ENCODE results near the gene HS3ST2.

The HS3ST2 gene

GRCh38 chr16:22886927-22887326 lies 73.0 kb downstream of the HS3ST2 start:
- H3K36me3 ChIP-seq (replicated peaks in 1 of 2; ENCODE audit: control insufficient read depth in 2 of 2, insufficient read depth in 2 of 2, low read length in 2 of 2) = no peaks in the 10 kb centered on the region
- H3K9me3 ChIP-seq (replicated peaks in 1 of 2; ENCODE audit: control insufficient read depth in 2 of 2, insufficient read depth in 1 of 2, low read depth in 1 of 2, low read length in 2 of 2) = no peaks in the 10 kb centered on the region
- no peak for DNase-seq (ENCODE audit: low spot score)
- no peak overlapping the region for H2BK5ac ChIP-seq (ENCODE audit: low read length)
- no peak overlapping the region for H3K4me2 ChIP-seq (ENCODE audit: insufficient read depth, low read length, poor library complexity, severe bottlenecking)
- no peak overlapping the region for H2BK15ac ChIP-seq (ENCODE audit: low read length)
- no peak overlapping the region for H3K27ac ChIP-seq (replicated peaks; ENCODE audit: low read length)
- WGBS, 2 donors (ENCODE audit: extremely low coverage in 2 of 2, insufficient read length in 2 of 2, insufficient replicate concordance in 1 of 2) = no CpG with 5 or more reads among the region's 1 CpG
- H3K4ac ChIP-seq (ENCODE audit: low read length) = no peak overlapping the region
- no peaks in the 10 kb centered on the region for H3K27me3 ChIP-seq (ENCODE audit: control insufficient read depth in 3 of 3, insufficient read depth in 3 of 3, low read depth in 1 of 3, low read length in 3 of 3)
- no peak overlapping the region for H3K23ac ChIP-seq (ENCODE audit: low read depth, low read length, poor library complexity)
- H4K8ac ChIP-seq (ENCODE audit: low read depth, low read length) = no peak overlapping the region
- H2AFZ ChIP-seq (ENCODE audit: low read length) = no peak overlapping the region
- no peak overlapping the region for H3K18ac ChIP-seq (ENCODE audit: low read length)
- H3K14ac ChIP-seq (ENCODE audit: low read length) = no peak overlapping the region
- H3K4me3 ChIP-seq (ENCODE audit: low read length in 2 of 2) = no peak overlapping the region
- H2BK12ac ChIP-seq (ENCODE audit: low read length) = no peak overlapping the region
- H3K9ac ChIP-seq (ENCODE audit: low read depth, low read length, poor library complexity) = no peak overlapping the region
- H3K4me1 ChIP-seq (ENCODE audit: control insufficient read depth in 2 of 2, insufficient read depth in 1 of 2, low read depth in 1 of 2, low read length in 2 of 2) = no peaks in the 10 kb centered on the region
- no peak overlapping the region for H2AK5ac ChIP-seq (ENCODE audit: low read depth, low read length)
- no peak overlapping the region for H4K91ac ChIP-seq (ENCODE audit: low read depth, low read length, poor library complexity)
- H2BK120ac ChIP-seq (ENCODE audit: low read depth, low read length) = no peak overlapping the region
- H3K79me1 ChIP-seq (ENCODE audit: low read depth, low read length) = no peaks in the 10 kb centered on the region

- H3K4me3 ChIP-seq (ENCODE audit: low read length in 2 of 2) = no peak overlapping the region
- no peak overlapping the region for H2BK12ac ChIP-seq (ENCODE audit: low read length)
- no peaks in the 10 kb centered on the region for H3K36me3 ChIP-seq (replicated peaks in 1 of 2; ENCODE audit: control insufficient read depth in 2 of 2, insufficient read depth in 2 of 2, low read length in 2 of 2)
- H3K18ac ChIP-seq (ENCODE audit: low read length) = no peak overlapping the region
- no peak overlapping the region for H3K14ac ChIP-seq (ENCODE audit: low read length)
- H3K4ac ChIP-seq (ENCODE audit: low read length) = no peak overlapping the region
- H3K79me1 ChIP-seq (ENCODE audit: low read depth, low read length) = no peaks in the 10 kb centered on the region
- H3K27ac ChIP-seq (replicated peaks; ENCODE audit: low read length) = no peak overlapping the region
- H2AFZ ChIP-seq (ENCODE audit: low read length) = no peak overlapping the region
- no peak overlapping the region for H4K8ac ChIP-seq (ENCODE audit: low read depth, low read length)
- no peak overlapping the region for H2BK15ac ChIP-seq (ENCODE audit: low read length)
- H3K4me2 ChIP-seq (ENCODE audit: insufficient read depth, low read length, poor library complexity, severe bottlenecking) = no peak overlapping the region
- H3K9ac ChIP-seq (ENCODE audit: low read depth, low read length, poor library complexity) = no peak overlapping the region
- no peaks in the 10 kb centered on the region for H3K4me1 ChIP-seq (ENCODE audit: control insufficient read depth in 2 of 2, insufficient read depth in 1 of 2, low read depth in 1 of 2, low read length in 2 of 2)
- no peak overlapping the region for H3K23ac ChIP-seq (ENCODE audit: low read depth, low read length, poor library complexity)
- no peak overlapping the region for H4K91ac ChIP-seq (ENCODE audit: low read depth, low read length, poor library complexity)
- no peaks in the 10 kb centered on the region for H3K27me3 ChIP-seq (ENCODE audit: control insufficient read depth in 3 of 3, insufficient read depth in 3 of 3, low read depth in 1 of 3, low read length in 3 of 3)
- no peak overlapping the region for H2AK5ac ChIP-seq (ENCODE audit: low read depth, low read length)
- WGBS, 2 donors (ENCODE audit: extremely low coverage in 2 of 2, insufficient read length in 2 of 2, insufficient replicate concordance in 1 of 2) = no CpG with 5 or more reads among the region's 6 CpGs
- DNase-seq (ENCODE audit: low spot score) = no peak
- no peak overlapping the region for H2BK120ac ChIP-seq (ENCODE audit: low read depth, low read length)
- H3K9me3 ChIP-seq (replicated peaks in 1 of 2; ENCODE audit: control insufficient read depth in 2 of 2, insufficient read depth in 1 of 2, low read depth in 1 of 2, low read length in 2 of 2) = no peaks in the 10 kb centered on the region
- H2BK5ac ChIP-seq (ENCODE audit: low read length) = no peak overlapping the region
Observed at GRCh38 chr16:22887445-22887844, 73.5 kb downstream of the HS3ST2 start.

- no peak overlapping the region for H2BK12ac ChIP-seq (ENCODE audit: low read length)
- H3K36me3 ChIP-seq (replicated peaks in 1 of 2; ENCODE audit: control insufficient read depth in 2 of 2, insufficient read depth in 2 of 2, low read length in 2 of 2) = no peaks in the 10 kb centered on the region
- no peaks in the 10 kb centered on the region for H3K79me1 ChIP-seq (ENCODE audit: low read depth, low read length)
- no peaks in the 10 kb centered on the region for H3K9me3 ChIP-seq (replicated peaks in 1 of 2; ENCODE audit: control insufficient read depth in 2 of 2, insufficient read depth in 1 of 2, low read depth in 1 of 2, low read length in 2 of 2)
- H4K91ac ChIP-seq (ENCODE audit: low read depth, low read length, poor library complexity) = no peak overlapping the region
- H3K18ac ChIP-seq (ENCODE audit: low read length) = no peak overlapping the region
- H2BK5ac ChIP-seq (ENCODE audit: low read length) = no peak overlapping the region
- no peak overlapping the region for H2AFZ ChIP-seq (ENCODE audit: low read length)
- H3K23ac ChIP-seq (ENCODE audit: low read depth, low read length, poor library complexity) = no peak overlapping the region
- no peak overlapping the region for H4K8ac ChIP-seq (ENCODE audit: low read depth, low read length)
- H3K9ac ChIP-seq (ENCODE audit: low read depth, low read length, poor library complexity) = no peak overlapping the region
- no peak overlapping the region for H2AK5ac ChIP-seq (ENCODE audit: low read depth, low read length)
- H2BK120ac ChIP-seq (ENCODE audit: low read depth, low read length) = no peak overlapping the region
- no peaks in the 10 kb centered on the region for H3K4me1 ChIP-seq (ENCODE audit: control insufficient read depth in 2 of 2, insufficient read depth in 1 of 2, low read depth in 1 of 2, low read length in 2 of 2)
- H3K4me2 ChIP-seq (ENCODE audit: insufficient read depth, low read length, poor library complexity, severe bottlenecking) = no peak overlapping the region
- no peak overlapping the region for H3K27ac ChIP-seq (replicated peaks; ENCODE audit: low read length)
- WGBS, 2 donors (ENCODE audit: extremely low coverage in 2 of 2, insufficient read length in 2 of 2, insufficient replicate concordance in 1 of 2) = no CpG with 5 or more reads among the region's 4 CpGs
- DNase-seq (ENCODE audit: low spot score) = no peak
- no peak overlapping the region for H2BK15ac ChIP-seq (ENCODE audit: low read length)
- no peak overlapping the region for H3K4ac ChIP-seq (ENCODE audit: low read length)
- H3K4me3 ChIP-seq (ENCODE audit: low read length in 2 of 2) = no peak overlapping the region
- no peaks in the 10 kb centered on the region for H3K27me3 ChIP-seq (ENCODE audit: control insufficient read depth in 3 of 3, insufficient read depth in 3 of 3, low read depth in 1 of 3, low read length in 3 of 3)
- no peak overlapping the region for H3K14ac ChIP-seq (ENCODE audit: low read length)
Observed at GRCh38 chr16:22888791-22889190, 74.8 kb downstream of the HS3ST2 start.

GRCh38 chr16:22890976-22891375 lies 77.0 kb downstream of the HS3ST2 start:
- H3K4me3 ChIP-seq (ENCODE audit: low read length in 2 of 2) = no peak overlapping the region
- no peak overlapping the region for H2AFZ ChIP-seq (ENCODE audit: low read length)
- H3K4ac ChIP-seq (ENCODE audit: low read length) = no peak overlapping the region
- H2BK15ac ChIP-seq (ENCODE audit: low read length) = no peak overlapping the region
- no peak overlapping the region for H3K9ac ChIP-seq (ENCODE audit: low read depth, low read length, poor library complexity)
- no peak overlapping the region for H3K23ac ChIP-seq (ENCODE audit: low read depth, low read length, poor library complexity)
- WGBS, 2 donors (ENCODE audit: extremely low coverage in 2 of 2, insufficient read length in 2 of 2, insufficient replicate concordance in 1 of 2) = no CpG with 5 or more reads among the region's 7 CpGs
- no peak overlapping the region for H2BK12ac ChIP-seq (ENCODE audit: low read length)
- no peak for DNase-seq (ENCODE audit: low spot score)
- H3K9me3 ChIP-seq (replicated peaks in 1 of 2; ENCODE audit: control insufficient read depth in 2 of 2, insufficient read depth in 1 of 2, low read depth in 1 of 2, low read length in 2 of 2) = no peaks in the 10 kb centered on the region
- H2AK5ac ChIP-seq (ENCODE audit: low read depth, low read length) = no peak overlapping the region
- H4K91ac ChIP-seq (ENCODE audit: low read depth, low read length, poor library complexity) = no peak overlapping the region
- no peak overlapping the region for H3K18ac ChIP-seq (ENCODE audit: low read length)
- no peak overlapping the region for H3K4me2 ChIP-seq (ENCODE audit: insufficient read depth, low read length, poor library complexity, severe bottlenecking)
- H3K27me3 ChIP-seq (ENCODE audit: control insufficient read depth in 3 of 3, insufficient read depth in 3 of 3, low read depth in 1 of 3, low read length in 3 of 3) = no peaks in the 10 kb centered on the region
- H3K27ac ChIP-seq (replicated peaks; ENCODE audit: low read length) = no peak overlapping the region
- H2BK5ac ChIP-seq (ENCODE audit: low read length) = no peak overlapping the region
- H3K14ac ChIP-seq (ENCODE audit: low read length) = no peak overlapping the region
- H3K79me1 ChIP-seq (ENCODE audit: low read depth, low read length) = no peaks in the 10 kb centered on the region
- H4K8ac ChIP-seq (ENCODE audit: low read depth, low read length) = no peak overlapping the region
- H3K36me3 ChIP-seq (replicated peaks in 1 of 2; ENCODE audit: control insufficient read depth in 2 of 2, insufficient read depth in 2 of 2, low read length in 2 of 2) = no peaks in the 10 kb centered on the region
- no peak overlapping the region for H2BK120ac ChIP-seq (ENCODE audit: low read depth, low read length)
- no peaks in the 10 kb centered on the region for H3K4me1 ChIP-seq (ENCODE audit: control insufficient read depth in 2 of 2, insufficient read depth in 1 of 2, low read depth in 1 of 2, low read length in 2 of 2)

Data from neuronal stem cell (in vitro differentiated cells).